ENCODE measurements around the gene CDAN1.

DNA sequence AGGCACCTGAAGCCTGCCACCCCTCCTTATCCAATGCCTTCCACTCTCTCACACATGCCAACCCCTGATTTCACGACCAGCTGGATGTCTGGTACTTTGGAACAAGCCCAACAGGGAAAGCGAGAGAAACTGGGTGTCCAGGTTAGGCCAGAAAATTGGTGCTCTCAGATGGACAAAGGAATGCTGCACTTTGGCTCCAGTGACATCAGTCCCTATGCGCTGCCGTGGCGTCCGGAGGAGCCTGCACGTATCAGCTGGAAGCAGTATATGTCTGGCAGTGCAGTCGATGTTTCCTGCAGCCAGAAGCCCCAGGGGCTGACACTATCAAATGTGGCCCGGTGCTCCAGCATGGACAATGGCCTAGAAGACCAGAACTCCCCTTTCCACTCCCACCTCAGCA, 45.2 kb downstream of the CDAN1 start:
- no peak for TF ChIP-seq NRF1 (conservative IDR thresholded peaks at IDR 0.05; ENCODE audit: low read depth, low read length)
- TF ChIP-seq SREBF1 (IDR thresholded peaks at IDR 0.05; ENCODE audit: low read length): no peak
- no peak for TF ChIP-seq RAD21 (IDR thresholded peaks at IDR 0.05; ENCODE audit: insufficient read depth, low read depth, low read length)
- no peak for TF ChIP-seq EZH2 (IDR thresholded peaks at IDR 0.05; ENCODE audit: borderline replicate concordance, control insufficient read depth, low read depth, low read length)
- no peak for TF ChIP-seq BRCA1 (IDR thresholded peaks at IDR 0.05; ENCODE audit: low read depth, low read length)
- no peak for TF ChIP-seq MYC (IDR thresholded peaks at IDR 0.05; ENCODE audit: insufficient read depth, insufficient read length, insufficient replicate concordance, low read length, severe bottlenecking)
- TF ChIP-seq TAF1 (IDR thresholded peaks at IDR 0.05; ENCODE audit: borderline replicate concordance, low read depth, low read length): no peak
- TF ChIP-seq MAX (IDR thresholded peaks at IDR 0.05; ENCODE audit: low read depth, low read length): no peak
- TF ChIP-seq CTCF (IDR thresholded peaks at IDR 0.05 in 2 of 3, conservative IDR thresholded peaks at IDR 0.05 in 1 of 3; ENCODE audit: control insufficient read depth in 2 of 3, extremely low read depth in 1 of 3, insufficient read depth in 1 of 3, low read depth in 3 of 3, low read length in 3 of 3): no peak
- no peak for TF ChIP-seq EP300 (IDR thresholded peaks at IDR 0.05; ENCODE audit: borderline replicate concordance in 1 of 2, control insufficient read depth in 1 of 2, low read depth in 2 of 2, low read length in 2 of 2)

Measured in GM12878 (cell line).